GM12878 (cell line): Measurements from ENCODE around the gene MPRIP. TPM values are rescaled to one million over a fixed set of nuclear protein-coding genes. Genes with fewer than 3 reads are reported as not detected.

ENCODE experiments used
- ATAC-seq: fragments of 200-7000 bp; cut with Tn5 transposase; 3 replicates; pipeline ENCODE4 v1.9.1; 2020; ENCODE audit warnings: mild to moderate bottlenecking, moderate library complexity
- BruUV-seq: library from RNA; stranded (reverse); fragments of 400-500 nt; replicated peaks from 2 replicates; lab custom pipeline; 2021; lab: Mats Ljungman, UMichigan
- CTCF ChIA-PET: fragments of 300-600 bp; sonication (Branson Sonifier 250); formaldehyde crosslinking; extraction: SDS; loops from one replicate; lab custom pipeline; 2021; ENCODE audit warnings: inconsistent platforms; lab: Yijun Ruan, JAX
- POLR2A ChIA-PET: fragments of 350-600 bp; formaldehyde crosslinking; extraction: SDS; loops from one replicate; lab custom pipeline; 2021; ENCODE audit warnings: inconsistent platforms; lab: Charles Lee
- RAD21 ChIA-PET: fragments of 300-600 bp; sonication (Branson Sonifier 250); formaldehyde crosslinking; loops from one replicate; lab custom pipeline; 2023; ENCODE audit warnings: antibody characterized with exemption; ENCODE audit not compliant: unreplicated experiment; lab: Charles Lee
- SMC1A ChIA-PET: fragments of 300-600 bp; sonication (Branson Sonifier 250); formaldehyde crosslinking; loops from one replicate; lab custom pipeline; 2023; ENCODE audit not compliant: unreplicated experiment, uncharacterized antibody; lab: Charles Lee
- DNase-seq: peaks from one replicate; pipeline ENCODE4 v3.0.0-alpha.2; 2011; ENCODE audit warnings: low read depth, low spot score
- FAIRE-seq: peaks from 3 replicates; lab custom pipeline; 2011; peaks lifted over from hg19 to GRCh38; lab: Jason Lieb, UNC
- H2AFZ ChIP-seq: 2 replicates; pipeline ENCODE4 v1.6.0; 2011; ENCODE audit warnings: low read depth, low read length, control low read depth; ENCODE audit not compliant: control insufficient read depth
- H3K27ac ChIP-seq: 2 replicates; pipeline ENCODE4 v1.5.1; 2011; ENCODE audit warnings: control low read depth; ENCODE audit not compliant: control insufficient read depth, insufficient read depth
- H3K27me3 ChIP-seq, 2 experiments: replicated peaks in 1 of 2; 2 replicates each; pipeline versions ENCODE4 v1.6.0 to v1.6.1; 2011; ENCODE audit warnings: low read length in 1 of 2; ENCODE audit not compliant: control insufficient read depth in 2 of 2, insufficient read depth in 2 of 2
- H3K36me3 ChIP-seq, 2 experiments: 2 replicates each; pipeline ENCODE4 v1.5.1; 2011; ENCODE audit warnings: low read length in 1 of 2; ENCODE audit not compliant: control insufficient read depth in 2 of 2, insufficient read depth in 2 of 2
- H3K4me1 ChIP-seq: 2 replicates; pipeline ENCODE4 v1.6.1; 2011; ENCODE audit warnings: mild to moderate bottlenecking, low read length, moderate library complexity, mixed read lengths; ENCODE audit not compliant: control insufficient read depth, insufficient read depth
- H3K4me2 ChIP-seq: 2 replicates; pipeline ENCODE4 v1.6.0; 2011; ENCODE audit warnings: control low read depth; ENCODE audit not compliant: control insufficient read depth, insufficient read depth
- H3K4me3 ChIP-seq: fragments of 200-600 bp; sonication (generic); 2 replicates; pipeline ENCODE4 v1.5.1; 2016
- H3K79me2 ChIP-seq: 2 replicates; pipeline ENCODE4 v1.6.0; 2011; ENCODE audit warnings: low read length; ENCODE audit not compliant: control insufficient read depth, insufficient read depth
- H3K9ac ChIP-seq: 2 replicates; pipeline ENCODE4 v1.8.0; 2011; ENCODE audit warnings: low read length, control low read depth, mixed read lengths; ENCODE audit not compliant: control insufficient read depth, insufficient read depth
- H3K9me3 ChIP-seq: replicated peaks from 3 replicates; pipeline ENCODE4 v1.5.1; 2011; ENCODE audit warnings: mild to moderate bottlenecking, low read length; ENCODE audit not compliant: control insufficient read depth, insufficient read depth
- H4K20me1 ChIP-seq: 2 replicates; pipeline ENCODE4 v1.6.0; 2011; ENCODE audit not compliant: control insufficient read depth, insufficient read depth
- ASH2L ChIP-seq: fragments of 300-600, 200-600 bp; sonication (generic); IDR thresholded peaks from 2 replicates; pipeline ENCODE4 v1.6.1; 2017; ENCODE audit warnings: low read depth, mild to moderate bottlenecking, borderline replicate concordance
- BCL11A ChIP-seq: IDR thresholded peaks from 2 replicates; pipeline ENCODE4 v1.6.1; 2011; ENCODE audit warnings: low read depth, low read length
- BRCA1 ChIP-seq: IDR thresholded peaks from 2 replicates; pipeline ENCODE4 v1.6.1; 2011; ENCODE audit warnings: low read depth, low read length, improper control_type of control experiment
- JUNB ChIP-seq: IDR thresholded peaks from 2 replicates; pipeline ENCODE4 v1.6.1; 2016; ENCODE audit warnings: antibody characterized with exemption, mild to moderate bottlenecking
- JUND ChIP-seq: IDR thresholded peaks from 2 replicates; pipeline ENCODE4 v1.6.1; 2012; ENCODE audit warnings: low read depth, mild to moderate bottlenecking, low read length, improper control_type of control experiment, moderate library complexity
- NKRF ChIP-seq: fragments of 450-650 bp; conservative IDR thresholded peaks from 2 replicates; pipeline ENCODE4 v1.6.1; 2017; ENCODE audit warnings: mild to moderate bottlenecking, moderate library complexity
- PKNOX1 ChIP-seq: fragments of 450-650 bp; IDR thresholded peaks from 2 replicates; pipeline ENCODE4 v1.6.1; 2016; ENCODE audit warnings: mild to moderate bottlenecking
- RFX5 ChIP-seq: IDR thresholded peaks from 2 replicates; pipeline ENCODE4 v1.6.1; 2011; ENCODE audit warnings: low read depth, low read length, improper control_type of control experiment
- SREBF1 ChIP-seq: IDR thresholded peaks from 2 replicates; pipeline ENCODE4 v1.6.1; 2012; ENCODE audit warnings: mild to moderate bottlenecking, low read length
- ZNF592 ChIP-seq: fragments of 450-650 bp; IDR thresholded peaks from 2 replicates; pipeline ENCODE4 v1.6.1; 2017; ENCODE audit warnings: mild to moderate bottlenecking, moderate library complexity
- WGBS: methylation state at CpG from one replicate; pipeline ENCODE4 v1.1.6; 2016; ENCODE audit warnings: low lambda C conversion rate; ENCODE audit not compliant: insufficient replicate concordance, insufficient coverage; ENCODE audit errors: missing lambda C conversion rate; 5-methylcytosine and 5-hydroxymethylcytosine counted together
- in situ Hi-C: fragments of 300-500 bp; cut with MboI; formaldehyde crosslinking; loops from 9 replicates; pipeline ENCODE4 v1.14.3; 2018; ENCODE audit warnings: mixed read lengths
- intact Hi-C: fragments of 100-400 bp; cut with micrococcal nuclease; formaldehyde crosslinking; loops from one replicate; pipeline ENCODE4 v1.14.2; 2022; ENCODE audit not compliant: unreplicated experiment
- polyA plus RNA-seq, 11 experiments: library from polyadenylated mRNA; depleted of rRNA in 4 of 11; unstranded in 6 of 11; stranded (reverse) in 5 of 11; fragments of >200 nt; fragmentation: Nextera tagmentation in 4 of 11; fragmentation: Illumina TruSeq in 1 of 11; extraction: Ambion mirVana in 4 of 11; extraction: Trizol in 1 of 11; gene quantifications; 1 replicate in 1 of 11; 2 replicates in 10 of 11; pipeline versions ENCODE4 v1.2.1 to v1.2.3, GENCODE V29; 2011 to 2016; ENCODE audit warnings: inconsistent platforms in 2 of 11, missing spikeins in 2 of 11, low read depth in 1 of 11
- total RNA-seq, 4 experiments: library from RNA; depleted of rRNA in 3 of 4; stranded (reverse); fragments of >200 nt in 3 of 4; fragmentation: Illumina TruSeq in 1 of 4; extraction: Trizol in 1 of 4; gene quantifications; 2 replicates each; pipeline versions ENCODE4 v1.2.1 to v1.2.3, GENCODE V29; 2013 to 2021

The MPRIP gene
- total and polyA plus RNA-seq, 10 of the 15 experiments (the other 5 are each of a cell fraction or from before 2014, with no cell fraction given): 16.5 to 168 (median 71.7) TPM

GRCh38 chr17:17124341-17124740 is 82.1 kb downstream of the MPRIP start:
- H3K27me3 ChIP-seq: no peaks in the 10 kb centered on the region
- WGBS: 97% methylated on average over 3 of the region's 3 CpGs
- ChIA-PET SMC1A (no interaction called here), RAD21 (no interaction called here), CTCF (no interaction called here), POLR2A (no interaction called here)
- H3K9ac ChIP-seq: no peak overlapping the region
- H3K4me2 ChIP-seq: no peak overlapping the region
- no peak overlapping the region for H2AFZ ChIP-seq
- ATAC-seq: no peak
- BruUV-seq: no TSS peak
- peaks cover 14% of the 10 kb centered on the region for H3K4me1 ChIP-seq
- no peak overlapping the region for H3K27ac ChIP-seq
- TF ChIP-seq RFX5: no peak
- TF ChIP-seq JUND: no peak
- TF ChIP-seq NKRF: no peak
- no peak for TF ChIP-seq BRCA1
- no peak for TF ChIP-seq BCL11A
- TF ChIP-seq PKNOX1: no peak
- no peak for TF ChIP-seq ZNF592
- no peak for TF ChIP-seq ASH2L
- TF ChIP-seq JUNB: no peak
- TF ChIP-seq SREBF1: no peak
- H3K9me3 ChIP-seq: no peaks in the 10 kb centered on the region; the same call in 2 of the 3 replicates
- peaks cover 13 to 15% of the 10 kb centered on the region in 2 experiments for H3K36me3 ChIP-seq
- peaks cover 8% of the 10 kb centered on the region for H3K79me2 ChIP-seq
- intact Hi-C loops: no loop called here
- H4K20me1 ChIP-seq: peaks cover 2% of the 10 kb centered on the region; the same call in 1 of the 2 replicates
- in situ Hi-C loops: no loop called here
- H3K4me3 ChIP-seq: no peak overlapping the region
- no peak for DNase-seq
- no peak for FAIRE-seq
